ENCODE data around the gene SUPT3H.

Gene SUPT3H

DNA sequence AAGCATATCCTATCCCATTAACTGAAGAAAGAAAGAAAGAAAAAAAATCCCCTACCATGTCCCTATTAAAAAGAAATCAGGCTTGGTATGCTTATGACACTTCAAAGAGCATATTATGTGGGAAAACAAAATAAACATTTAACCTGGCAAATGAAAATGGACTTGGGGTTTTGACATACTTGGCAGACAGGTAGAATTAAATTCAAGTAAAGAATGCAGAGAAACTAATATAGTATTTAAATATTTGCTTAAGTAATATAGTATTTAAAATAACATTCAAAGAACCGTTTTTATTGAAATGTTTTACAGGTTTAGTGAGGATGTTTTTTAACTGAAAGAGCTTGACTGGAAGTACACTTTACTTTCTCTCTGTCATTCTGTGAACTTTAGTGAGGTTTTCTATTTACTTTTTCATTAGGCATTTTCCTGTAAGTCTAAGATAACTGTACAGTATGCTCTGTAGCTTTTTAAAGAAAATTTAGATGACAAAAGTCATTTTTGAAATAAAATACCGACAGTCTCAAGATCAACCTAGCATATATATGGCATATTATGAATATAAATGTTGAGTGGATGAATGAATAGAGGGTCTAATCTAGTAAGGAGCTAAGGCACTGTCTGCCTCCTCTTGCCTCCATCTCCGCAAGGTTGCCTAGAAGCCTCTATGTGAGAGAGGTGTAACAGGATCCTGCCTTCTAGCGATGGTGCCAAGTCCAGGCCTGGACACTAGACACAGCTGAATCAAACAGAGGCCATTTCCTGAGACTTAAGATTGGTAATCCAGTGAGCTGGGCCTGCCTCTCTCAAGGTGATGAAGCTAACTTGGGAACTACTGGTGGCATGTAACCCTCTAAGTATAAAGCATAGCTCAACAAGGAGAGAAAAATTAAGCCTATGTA, 394.0 kb downstream of the SUPT3H start:
- no peak for DNase-seq

DNA sequence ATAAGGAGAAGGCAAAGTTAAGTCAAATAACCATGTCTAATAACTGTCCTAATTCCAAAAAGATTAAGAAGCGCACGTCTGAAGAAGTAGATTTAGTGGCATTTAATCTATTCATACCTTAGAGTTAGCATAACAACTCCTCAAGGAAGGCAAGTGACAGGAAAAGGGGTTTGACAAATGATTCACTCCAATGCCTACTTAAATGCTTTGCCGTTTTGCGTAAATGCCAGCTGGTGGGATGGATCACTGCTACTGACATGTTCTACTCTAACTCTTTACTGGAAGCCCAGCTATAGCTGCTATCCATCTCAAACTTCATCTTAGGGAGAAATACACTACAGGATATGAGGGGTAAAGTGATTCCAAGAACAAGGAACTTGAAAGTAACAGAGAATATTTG, 396.9 kb downstream of the SUPT3H start:
- DNase-seq, result no peak

DNA sequence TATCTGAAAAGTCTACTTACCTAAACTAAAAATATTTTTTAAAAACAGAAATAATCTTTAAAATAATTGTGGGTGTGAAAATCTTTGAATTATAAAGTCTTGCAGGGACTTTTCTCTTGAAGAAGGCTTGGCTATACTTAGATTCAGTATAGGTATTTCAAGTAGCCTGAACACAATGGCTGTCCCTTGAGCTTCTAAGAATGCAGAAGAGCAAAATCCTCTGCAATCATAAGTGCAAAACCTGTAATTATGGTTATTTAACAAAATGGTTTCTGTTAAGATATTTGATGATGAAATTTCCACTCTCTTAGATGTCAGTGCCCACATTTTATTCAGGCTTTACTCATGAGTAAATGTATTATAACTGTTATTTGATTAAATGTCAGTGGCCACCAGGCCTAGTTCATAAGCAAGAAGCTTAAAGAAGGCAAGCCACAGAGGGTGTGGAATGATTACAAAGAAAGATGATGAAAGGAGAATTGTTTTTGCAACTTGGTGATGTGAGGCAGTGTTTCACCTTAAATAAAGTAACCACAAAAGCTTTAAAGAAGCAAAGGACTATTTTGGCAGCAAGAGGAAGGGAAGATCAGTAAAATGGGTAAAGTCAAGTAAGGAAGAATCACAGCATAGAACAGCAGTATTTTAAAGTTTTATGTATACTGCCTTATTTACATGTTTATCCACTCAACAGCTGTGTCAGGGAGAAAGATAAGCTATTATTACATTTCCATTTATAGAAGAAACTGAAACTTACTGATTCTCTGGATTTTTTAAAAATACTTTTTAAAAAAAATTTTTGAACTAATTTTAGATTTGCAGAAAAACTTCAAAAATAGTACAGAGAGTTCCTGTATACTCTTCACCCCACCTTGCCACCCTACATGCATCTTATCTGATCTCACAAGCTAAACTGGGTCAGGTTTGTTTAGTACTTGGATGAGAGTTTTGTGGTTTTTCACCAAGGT, 400.8 kb downstream of the SUPT3H start:
- DNase-seq, result peak in 4 of 6 experiments; percentile 8 to 84 (median 76)

DNA sequence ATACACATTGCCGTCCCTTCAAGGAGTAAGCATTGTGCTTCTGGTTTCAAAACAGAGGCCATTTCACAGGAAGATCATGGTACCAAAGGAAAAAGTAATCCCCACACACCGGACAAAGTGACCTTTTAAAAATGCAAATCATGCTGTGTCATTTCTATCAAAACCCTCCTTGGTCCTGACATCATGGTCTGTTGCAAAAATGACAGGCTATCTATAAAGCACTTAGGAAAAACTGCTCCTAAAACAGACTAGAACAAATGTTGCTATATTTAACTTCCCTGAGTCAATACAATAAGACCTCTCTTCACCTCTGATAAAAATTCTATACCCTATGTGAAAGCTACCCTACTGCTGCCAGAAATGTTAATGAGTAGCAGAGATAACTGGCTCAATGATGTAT, 403.2 kb downstream of the SUPT3H start:
- no peak for DNase-seq

DNA sequence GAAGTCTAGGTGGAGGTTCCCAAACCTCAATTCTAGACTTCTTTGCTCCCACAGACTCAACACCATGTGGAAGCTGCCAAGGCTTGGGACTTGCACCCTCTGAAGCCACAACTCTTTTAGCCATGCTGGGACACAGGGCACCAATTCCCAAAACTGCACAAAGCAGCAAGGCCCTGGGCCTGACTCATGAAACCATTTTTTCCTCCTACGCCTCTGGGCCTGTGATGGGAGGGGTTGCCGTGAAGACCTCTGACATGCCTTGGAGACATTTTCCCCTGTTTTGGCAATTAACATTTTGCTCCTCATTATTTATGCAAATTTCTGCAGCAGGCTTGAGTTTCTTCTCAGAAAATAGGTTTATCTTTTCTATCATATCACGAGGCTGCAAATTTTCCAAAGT, 405.0 kb downstream of the SUPT3H start:
- DNase-seq, result no peak

DNA sequence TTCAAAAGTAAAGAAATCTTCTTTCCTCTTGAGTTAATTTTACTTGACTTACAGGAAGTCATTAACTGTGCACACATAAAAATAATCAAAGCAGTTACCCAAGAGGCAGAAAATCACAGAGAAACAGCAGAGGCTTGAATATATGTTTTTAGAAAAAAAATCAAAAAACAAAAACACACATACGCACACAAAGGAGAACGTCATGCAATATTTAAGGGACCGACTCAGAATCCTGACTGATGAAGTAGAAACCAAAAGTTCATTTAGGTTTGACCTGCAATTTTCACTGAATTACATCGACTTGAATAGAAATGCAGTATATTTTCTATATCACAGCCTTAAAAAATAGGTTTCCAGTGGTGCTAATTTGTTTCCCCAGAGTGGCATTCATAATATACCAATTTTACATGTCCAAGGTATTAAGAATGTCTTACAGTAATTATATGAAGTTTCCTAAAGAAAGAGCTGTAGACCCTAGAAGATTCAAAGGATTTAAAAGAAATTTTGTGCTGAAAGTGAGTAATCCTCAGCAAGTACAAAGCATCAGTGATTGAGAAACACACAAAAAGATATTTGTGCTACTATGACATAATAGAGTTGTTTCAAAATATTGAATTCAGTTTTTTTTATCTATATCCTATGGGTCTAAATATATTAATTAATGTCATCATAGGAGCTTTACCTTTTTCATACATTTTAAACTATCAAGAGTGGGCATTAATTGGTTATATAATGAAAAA, 408.1 kb downstream of the SUPT3H start:
- peak in 2 of 6 experiments; percentile 15 to 27 for DNase-seq

DNA sequence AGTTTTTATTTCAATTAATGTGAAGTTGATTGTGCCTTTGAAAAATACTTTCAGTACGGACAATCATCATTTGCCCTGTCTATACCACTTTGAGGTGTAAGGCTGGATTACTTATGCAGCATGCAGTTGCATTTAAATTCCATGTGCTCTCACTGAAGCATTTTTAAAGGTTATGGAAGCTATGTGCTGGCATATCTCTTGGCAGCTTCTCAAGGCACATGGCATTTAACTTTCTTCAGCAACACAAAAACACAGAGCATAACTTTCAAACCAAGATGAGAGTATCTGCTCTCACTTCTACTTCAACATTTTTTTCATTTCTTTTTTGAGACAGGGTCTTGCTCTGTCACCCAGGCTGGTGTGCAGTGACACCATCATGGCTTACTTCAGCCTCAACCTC, 410.3 kb downstream of the SUPT3H start:
- DNase-seq, result no peak

DNA sequence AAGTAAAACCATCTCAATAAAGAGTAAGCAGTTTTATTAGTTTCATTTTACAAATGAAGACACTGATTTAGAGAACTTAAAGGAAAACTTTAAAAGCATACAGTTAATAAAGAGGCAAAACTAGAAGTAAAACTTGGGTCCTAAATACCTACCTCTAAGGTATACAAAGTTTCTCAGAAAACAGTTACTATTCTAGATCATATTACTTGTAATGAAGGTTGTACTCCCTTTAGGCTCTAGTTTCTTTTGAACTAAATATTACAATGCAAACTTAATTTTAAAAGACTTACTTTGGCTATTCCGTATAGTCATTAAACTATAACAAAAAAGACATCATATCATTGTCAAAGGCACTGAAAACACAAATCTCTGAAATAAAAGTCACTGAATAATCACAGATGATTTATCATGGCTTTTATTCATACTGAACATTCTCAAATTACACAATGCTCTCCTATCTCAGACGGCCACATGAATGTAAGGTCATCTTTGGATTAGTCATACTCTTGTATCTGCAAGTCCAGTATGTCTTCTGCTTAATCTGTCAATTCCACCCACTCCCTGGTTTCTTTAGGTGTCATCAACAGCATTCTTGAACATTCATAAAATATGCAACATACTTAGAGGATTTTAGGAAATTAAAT, 411.2 kb downstream of the SUPT3H start:
- DNase-seq, result no peak

DNA sequence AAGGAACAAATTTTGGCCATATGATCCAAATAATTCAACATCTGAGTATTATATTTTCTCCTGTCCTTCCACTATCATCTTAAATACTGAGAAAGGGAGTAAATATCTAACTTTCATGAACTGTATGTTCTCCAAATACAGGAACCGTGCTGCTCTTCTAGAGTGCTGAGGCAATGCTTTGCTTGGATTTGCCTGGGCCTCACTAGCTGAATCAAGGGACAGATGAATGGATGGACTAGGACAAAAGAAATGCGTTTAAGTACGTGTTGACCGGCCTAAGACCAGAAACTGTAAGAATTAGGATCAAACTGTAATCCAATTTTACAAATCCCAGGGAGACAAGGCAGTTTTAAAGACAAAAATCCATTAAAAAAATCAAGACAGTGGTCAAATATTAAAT, 412.0 kb downstream of the SUPT3H start:
- DNase-seq, result no peak

DNA sequence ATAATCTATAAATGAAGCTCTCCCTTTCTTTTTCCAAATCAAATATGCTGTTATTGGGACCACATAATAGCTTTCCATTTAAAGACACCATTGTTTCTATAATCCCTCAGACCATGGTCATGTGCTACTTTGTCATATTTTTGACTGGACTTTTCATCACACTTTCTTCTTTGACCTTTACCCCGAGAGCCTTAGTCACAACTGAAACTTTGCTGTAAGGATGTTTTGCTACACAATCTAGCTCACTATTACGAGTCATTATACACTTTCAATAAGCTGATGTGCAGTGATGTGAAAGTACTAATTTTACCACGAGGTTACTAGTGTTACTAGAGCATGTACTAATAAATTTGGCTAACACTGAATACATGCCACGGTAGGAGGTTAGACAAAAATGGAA, 416.8 kb downstream of the SUPT3H start:
- no peak for DNase-seq

DNA sequence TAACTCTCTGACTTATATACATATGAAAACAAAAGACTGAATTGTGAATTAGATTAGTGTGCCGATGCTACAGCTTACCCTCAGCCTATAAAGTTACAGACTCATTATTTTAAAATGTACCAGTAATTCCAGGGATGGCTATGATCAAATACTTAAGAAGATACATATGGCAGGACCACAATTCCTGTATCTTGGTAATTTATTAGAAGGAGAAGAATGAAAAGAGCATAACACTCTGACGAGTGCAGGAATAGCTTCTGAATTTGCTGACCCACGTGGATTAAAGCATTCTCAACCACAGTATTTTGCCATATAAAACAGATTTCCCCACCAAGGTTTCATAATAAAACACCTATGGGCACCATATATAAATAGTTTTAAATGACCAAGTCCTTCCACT, 418.1 kb downstream of the SUPT3H start:
- DNase-seq, result no peak

DNA sequence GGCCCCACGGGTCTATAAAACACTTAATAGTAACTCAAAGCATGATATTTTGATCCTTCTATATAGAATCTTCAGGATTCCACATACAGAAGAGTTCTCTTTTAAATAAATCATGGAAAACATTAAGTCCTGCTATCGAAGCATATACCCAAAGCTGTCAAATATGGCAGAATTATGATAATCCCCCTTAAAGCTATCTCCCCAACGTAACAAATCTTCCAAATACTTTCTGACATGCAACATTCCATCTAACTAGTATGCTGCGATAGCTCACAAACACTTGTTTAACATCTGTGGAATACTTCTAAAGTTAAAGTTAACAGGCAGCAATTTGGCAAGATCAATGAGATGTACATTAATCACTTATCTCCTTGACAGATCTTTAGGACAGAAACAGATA, 420.6 kb downstream of the SUPT3H start:
- no peak for DNase-seq

DNA sequence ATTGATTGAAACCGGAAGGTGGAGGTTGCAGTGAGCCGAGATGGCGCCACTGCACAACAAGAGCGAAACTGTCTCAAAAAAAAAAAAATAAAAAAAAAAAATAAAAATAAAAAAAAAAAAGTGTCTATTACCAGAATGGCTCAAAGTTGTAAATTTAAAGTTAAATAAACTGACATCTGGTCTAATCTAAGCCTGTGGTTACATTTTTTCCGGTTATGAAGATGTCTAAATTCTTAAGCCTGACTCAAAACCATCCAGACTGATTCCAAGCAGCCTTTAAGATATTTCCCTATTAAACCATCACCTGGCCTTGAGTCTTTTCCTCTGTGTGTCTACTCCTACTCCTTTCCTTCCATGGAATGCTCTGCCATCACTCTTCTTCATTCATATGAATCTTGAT, 421.3 kb downstream of the SUPT3H start:
- no peak for DNase-seq

DNA sequence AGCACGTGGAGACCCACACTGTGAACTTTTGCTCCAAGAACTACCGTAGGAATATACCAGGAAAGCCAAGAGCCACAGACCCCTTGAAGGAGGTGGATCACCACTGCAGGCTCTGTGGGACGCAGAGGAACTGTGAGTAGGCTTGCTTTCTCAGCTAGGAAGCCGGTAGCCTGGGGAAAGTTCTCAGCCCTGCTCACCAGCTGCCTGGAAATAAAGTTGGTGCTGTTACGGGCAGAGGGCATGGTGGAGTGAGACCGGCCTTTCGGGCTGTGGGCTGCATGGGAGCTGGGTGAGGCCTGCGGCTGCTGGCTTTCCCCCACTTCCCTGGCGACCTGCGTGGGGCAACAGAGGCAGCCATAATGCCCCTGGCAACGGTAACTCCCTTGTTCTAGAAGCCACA, 422.6 kb downstream of the SUPT3H start:
- DNase-seq, result no peak

DNA sequence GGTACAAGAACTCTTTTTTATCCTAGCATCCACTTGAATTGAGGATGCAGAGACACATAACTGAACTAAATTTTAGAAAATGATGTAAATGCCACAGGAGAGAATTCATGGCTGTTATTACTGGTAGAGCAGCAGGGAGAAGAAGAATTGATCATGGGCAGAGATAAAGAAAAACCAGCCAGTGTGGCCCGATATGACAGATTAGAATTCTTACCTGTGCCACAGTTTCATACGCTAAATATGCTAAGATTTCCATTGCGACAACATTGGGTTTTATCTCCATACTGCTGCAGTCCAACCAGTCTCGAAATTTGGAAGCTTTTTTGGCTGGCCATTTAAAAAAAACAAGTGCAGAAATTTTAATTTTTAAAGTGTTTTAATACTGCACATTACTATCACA, 423.5 kb downstream of the SUPT3H start:
- no peak for DNase-seq

DNA sequence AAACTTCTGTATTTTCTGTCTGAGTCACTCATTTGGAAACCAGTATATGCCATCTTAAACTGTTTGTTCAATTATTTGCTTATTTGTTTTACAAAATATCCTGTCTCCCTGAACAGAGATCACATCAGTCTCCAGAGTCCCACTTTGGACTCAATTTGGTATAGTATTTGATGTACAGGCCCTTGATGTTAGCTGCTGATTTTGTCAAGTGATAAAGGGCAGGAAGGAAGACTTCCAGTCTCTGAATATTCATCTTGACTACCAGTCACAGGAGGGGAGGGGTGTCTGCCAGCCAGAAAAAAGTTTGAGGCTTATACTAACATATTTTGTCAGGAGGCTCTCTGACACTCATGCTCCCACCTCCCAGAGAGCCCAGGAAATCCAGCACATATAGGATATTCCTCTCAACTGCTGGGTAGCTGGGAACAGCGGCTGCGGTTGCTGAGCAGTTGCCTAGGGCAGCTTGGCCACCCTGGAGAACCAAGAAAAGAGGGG, 426.4 kb downstream of the SUPT3H start:
- peak in 2 of 6 experiments; percentile 4 to 14 for DNase-seq

DNA sequence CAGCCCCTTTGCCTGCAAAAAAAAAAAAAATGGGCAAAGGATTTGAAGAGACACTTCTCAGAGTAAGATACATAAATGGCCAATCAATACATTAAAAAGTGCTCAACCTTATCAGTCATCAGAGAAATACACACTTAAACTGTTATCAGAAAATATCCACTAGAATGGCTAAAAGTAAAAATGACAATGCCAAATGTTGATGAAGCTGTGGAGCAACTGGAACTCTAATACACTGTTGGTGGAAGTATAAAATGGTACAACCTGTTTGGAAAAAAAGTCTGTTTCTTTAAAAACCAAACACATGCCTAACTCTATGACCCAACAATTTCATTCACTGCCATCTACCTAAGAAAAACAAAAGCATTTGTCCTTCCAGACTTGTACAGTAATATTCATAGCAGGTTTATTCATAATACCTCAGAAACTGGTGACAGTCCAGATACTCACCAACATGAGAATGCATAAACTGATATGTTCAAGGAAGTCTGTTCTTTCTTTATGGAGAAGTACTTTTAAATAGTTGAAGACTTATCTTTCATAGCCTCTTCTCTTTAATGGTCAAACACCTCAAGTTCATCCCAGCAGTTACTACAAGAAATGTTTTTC, 428.0 kb downstream of the SUPT3H start:
- DNase-seq, result no peak

DNA sequence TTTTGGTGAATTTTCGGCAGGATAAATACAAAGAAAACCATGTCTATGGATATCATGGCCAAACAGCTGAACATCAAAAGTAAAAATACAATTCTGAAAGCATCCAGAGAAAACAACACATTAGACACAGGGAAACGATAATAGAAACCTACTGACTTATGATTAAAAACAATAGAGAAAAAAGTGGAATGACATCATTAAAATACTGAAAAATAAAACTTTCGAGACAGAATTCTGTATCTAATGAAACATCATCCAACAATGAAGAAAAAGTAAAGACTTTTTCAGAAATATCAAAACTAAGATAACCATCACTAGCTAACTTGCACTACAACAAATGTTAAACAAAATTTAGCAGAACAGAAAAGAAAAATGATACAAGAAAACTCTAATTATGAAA, 434.2 kb downstream of the SUPT3H start:
- DNase-seq, result no peak

DNA sequence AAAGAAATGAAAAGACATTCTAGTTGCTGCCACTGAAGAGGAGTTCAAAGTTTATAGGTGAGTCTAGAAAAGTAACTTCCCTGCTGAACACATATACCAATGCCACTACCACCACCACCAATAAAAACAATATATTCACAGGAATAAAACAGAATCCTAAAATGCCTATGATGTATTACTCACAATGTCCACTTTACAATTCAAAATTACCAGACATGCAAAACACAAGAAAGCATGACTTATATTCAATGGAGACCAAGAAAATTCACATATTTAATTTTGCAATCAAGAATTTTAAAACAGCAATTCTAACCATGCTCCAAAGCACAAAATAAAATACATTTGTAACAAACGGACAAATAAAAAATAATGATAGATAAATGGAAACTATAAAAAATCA, 434.9 kb downstream of the SUPT3H start:
- DNase-seq, result no peak

DNA sequence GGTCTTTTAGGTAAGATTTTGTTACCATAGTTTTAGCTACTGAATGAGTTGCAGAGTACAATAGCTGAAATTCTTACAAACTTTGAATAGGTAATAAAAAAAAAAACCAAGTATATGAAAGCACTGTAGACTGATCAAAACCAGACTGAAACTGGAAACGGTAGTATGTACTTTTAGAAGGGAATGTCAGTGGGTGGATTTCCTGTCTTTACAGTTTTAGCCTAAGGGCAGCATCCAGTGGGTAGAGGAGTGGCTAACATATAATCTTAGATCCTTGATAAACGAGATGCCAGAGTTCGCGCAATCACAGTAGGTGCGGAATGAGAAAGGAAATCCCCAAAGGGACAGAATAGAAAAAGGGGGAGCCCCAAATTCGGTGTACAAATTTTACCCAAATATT, 435.5 kb downstream of the SUPT3H start:
- DNase-seq, result no peak

DNA sequence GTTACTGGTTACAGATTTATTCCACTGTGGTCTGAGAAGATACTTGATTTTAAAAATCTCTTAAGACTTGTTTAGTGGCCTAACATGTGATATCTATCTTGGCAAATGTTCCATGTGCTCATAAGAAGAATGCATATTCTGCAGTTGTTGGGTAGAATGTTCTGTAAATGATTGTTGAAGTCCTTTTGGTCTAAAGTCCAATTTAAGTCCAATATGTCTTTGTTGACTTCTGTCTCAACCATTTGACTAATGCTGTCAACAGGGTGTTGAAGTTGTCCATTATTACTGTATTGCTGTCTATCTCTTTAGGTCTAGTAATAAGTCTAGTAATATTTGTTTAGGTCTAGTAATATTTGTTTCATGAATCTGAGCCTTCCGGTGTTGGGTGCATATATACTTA, 437.4 kb downstream of the SUPT3H start:
- no peak for DNase-seq
